Stimulated activated CD8-positive, alpha-beta memory T cell treated with anti-CD3 and anti-CD28 coated beads, Interleukin-4, amount 100 ng/mL, for 4 hours (primary cell): ENCODE measurements around the gene CDH13.

Source experiments
- DNase-seq, 2 donors: peaks; one replicate each; pipeline ENCODE4 v3.0.0-alpha.2; 2020; ENCODE audit warnings: low read depth in 2 of 2, low spot score in 1 of 2

Gene CDH13

DNA sequence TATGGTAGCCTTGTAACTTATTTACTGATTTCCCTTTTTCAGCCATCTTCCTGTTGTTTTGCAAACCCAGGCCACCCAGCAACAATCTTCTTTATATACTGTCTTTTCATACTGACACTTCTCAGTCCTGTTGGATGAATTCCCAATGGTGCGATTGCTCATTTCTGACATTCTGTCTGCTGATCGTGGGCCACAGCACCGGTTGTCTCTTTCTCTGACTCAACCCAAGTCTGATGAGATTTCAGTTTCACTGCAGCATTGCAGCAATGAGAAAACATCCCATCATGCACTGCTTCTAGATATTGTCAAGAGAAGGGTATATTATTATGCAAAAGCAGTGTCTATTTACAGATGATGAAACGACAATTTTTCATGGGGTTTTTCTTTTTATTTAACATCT is 831.8 kb downstream of the CDH13 start:
- no peak for DNase-seq

DNA sequence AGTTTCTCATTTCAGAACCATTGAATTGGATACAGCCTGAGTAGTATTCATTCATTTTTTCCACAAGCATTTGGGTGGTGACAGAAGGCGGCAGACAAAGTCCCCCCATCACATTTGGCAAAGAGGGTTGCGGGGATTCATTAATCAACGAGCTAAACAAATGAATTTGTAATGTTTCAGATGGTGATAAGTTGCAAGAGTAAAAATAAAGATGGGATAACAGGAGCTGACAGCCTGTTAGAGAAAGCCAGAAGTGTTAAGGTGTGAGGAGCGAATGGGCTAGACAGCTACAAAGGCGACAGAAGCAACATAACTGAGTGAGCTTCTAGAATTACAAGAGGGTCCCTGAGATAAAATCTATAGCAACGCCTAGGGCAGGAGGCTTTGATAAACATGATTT is 838.2 kb downstream of the CDH13 start:
- no peak for DNase-seq

DNA sequence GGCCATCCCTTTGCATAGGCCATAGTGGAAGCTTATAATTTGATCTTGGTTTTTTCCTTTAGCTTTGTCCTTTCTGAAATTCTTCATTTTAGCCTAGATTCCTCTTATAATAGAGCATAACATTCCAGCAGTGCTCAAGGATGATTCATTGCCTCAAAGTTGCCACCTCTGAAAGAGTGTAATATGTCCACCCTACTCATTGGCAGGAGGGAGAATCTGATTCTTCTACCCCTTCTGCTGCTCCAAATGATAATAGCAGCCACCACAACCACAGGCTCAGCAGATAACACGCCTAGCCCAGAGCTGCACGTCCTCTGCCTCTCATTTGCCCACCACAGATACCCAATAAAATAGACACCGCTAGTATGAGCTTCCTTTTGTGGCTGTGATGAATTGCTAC is 843.6 kb downstream of the CDH13 start:
- DNase-seq = no peak

DNA sequence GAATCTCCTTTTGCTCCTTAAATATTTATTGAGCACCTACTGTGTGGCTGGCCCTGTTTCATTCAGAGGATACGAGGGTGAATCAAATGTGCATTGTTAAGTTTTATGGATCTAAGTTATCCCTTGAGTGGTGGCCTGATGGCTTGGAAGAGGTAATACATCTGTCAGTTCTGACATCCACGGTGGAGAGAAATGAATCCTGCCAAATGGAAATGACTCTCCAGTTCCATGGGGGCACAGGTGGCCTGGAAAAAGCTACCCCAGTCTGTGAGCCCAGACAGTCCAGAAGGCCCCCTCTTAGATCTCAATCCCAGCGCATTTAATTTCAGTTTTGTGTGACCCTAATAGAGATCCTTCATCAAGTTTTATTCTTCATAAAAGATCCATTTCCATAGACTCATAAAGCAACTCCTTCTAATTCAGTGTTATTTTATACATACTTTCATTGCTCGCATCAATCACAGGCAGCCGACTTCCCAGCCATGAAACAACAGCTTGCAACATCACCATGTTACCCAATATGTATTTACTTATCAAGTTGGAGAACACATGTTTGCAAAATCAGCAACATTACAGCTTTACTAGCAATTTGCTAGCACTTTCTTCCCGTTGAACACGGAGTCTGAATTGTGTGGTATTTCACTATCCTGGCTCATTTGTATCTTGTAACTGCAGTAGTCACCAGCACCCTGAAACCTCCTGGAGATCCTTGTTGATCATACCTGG is 846.2 kb downstream of the CDH13 start:
- no peak for DNase-seq

GRCh38 chr16:83473926-83474650 is 847.3 kb downstream of the CDH13 start:
- no peak for DNase-seq

DNA sequence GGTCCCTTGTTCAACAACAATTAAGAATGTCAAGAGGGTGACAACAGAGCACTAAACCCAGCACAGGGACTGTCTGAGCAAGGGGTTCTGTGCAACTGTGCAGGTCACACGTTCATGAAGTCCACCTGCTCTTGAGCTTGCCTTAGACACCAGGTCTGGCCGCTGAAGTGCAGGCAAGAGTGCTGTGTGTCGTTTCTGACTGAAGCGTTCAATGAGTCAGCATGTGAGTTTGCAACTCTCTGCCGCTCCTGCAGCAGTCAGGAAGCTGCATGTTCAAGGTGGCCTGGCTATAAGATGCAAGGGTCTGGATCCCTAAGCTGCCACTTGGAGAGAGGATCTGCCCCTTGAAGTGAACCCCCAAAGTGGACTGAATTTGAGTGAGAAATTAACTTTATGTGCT is 848.3 kb downstream of the CDH13 start:
- no peak for DNase-seq

- no peak for DNase-seq
Observed at GRCh38 chr16:83481589-83481988, 854.8 kb downstream of the CDH13 start.

DNA sequence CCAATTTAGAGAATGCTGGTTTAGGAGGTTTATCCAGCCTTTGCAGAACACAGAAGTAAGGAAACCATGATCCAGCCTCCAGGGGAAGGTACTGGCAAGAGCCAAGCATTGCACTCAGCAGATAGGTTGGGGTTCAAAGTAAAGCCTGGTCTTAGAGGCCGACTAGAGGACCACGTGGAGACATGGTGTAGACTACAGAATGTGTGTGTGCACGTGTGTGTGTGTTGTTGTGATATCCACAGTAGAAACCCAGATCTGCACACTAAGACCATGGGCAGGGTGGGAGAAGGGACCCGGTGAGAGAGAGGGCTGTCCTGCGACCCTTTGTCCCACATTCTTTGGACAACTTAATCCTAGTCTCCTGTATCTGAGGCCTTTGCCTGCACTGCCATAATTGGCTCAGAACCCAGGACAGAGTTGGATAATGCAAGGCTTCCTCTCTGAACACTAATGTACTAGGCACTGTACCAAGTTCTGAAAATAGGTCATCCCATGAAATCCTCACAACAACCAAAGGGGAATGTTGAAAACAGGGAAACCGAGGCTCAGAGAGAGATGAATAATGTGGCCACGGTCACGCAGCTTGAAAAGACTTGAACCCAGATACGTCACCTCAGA is 855.9 kb downstream of the CDH13 start:
- no peak for DNase-seq

- DNase-seq = no peak
Observed at GRCh38 chr16:83490073-83490472, 863.3 kb downstream of the CDH13 start.

DNA sequence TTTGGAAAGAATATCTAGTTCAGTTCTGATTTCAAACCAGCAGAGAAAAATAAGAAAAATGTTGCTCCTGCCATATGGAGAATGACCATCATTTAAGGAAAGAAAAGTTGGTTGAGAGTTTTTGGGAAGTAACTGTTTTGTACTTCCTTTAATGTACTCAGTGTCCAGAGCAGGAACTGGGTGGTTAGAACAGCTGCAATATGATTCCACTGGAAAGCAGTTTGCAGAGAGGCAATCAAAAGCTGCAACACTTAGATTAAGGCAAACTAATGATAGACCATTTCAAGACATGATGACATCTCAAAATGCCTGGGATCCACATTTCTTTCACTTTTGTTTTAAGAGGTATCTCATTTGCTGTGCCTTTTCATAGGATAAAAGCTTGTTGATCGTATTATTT is 867.7 kb downstream of the CDH13 start:
- no peak for DNase-seq

DNA sequence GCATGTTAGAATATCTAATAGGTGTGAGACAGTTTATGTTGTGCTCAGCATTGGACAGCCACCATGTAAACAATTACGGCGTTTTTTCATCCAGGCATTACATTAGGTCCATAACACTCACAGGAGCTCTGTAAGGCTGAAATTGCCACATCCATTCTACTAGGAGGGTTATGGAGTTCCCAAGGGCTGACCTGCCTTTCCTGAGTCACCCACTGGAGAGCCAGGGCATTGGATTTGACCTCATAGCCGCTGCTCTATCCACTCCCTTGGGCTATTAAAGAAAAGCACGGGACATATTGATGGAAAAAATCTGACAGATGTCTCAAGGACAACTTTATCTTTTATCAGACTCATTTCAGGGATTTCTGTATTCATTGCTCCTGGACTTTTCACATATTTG is 874.7 kb downstream of the CDH13 start:
- no peak for DNase-seq

GRCh38 chr16:83508295-83508694 is 881.5 kb downstream of the CDH13 start:
- no peak for DNase-seq

- DNase-seq = no peak
Observed at GRCh38 chr16:83509316-83509715, 882.5 kb downstream of the CDH13 start.

DNA sequence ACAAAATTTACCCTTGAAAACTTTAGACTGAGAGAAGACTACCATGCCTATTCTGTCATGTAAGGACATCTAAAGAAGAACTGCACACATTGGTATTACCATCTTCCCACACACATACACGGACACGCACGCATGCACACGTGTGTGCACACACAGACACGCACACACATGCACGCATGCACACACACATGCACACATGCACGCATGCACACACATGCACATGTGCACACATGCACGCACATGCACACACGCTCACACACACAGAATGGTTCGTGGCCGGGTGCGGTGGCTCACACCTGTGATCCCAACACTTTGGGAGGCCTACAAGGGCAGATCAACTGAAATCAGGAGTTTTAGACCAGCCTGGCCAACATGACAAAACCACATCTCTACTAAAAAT is 884.1 kb downstream of the CDH13 start:
- DNase-seq = no peak

DNA sequence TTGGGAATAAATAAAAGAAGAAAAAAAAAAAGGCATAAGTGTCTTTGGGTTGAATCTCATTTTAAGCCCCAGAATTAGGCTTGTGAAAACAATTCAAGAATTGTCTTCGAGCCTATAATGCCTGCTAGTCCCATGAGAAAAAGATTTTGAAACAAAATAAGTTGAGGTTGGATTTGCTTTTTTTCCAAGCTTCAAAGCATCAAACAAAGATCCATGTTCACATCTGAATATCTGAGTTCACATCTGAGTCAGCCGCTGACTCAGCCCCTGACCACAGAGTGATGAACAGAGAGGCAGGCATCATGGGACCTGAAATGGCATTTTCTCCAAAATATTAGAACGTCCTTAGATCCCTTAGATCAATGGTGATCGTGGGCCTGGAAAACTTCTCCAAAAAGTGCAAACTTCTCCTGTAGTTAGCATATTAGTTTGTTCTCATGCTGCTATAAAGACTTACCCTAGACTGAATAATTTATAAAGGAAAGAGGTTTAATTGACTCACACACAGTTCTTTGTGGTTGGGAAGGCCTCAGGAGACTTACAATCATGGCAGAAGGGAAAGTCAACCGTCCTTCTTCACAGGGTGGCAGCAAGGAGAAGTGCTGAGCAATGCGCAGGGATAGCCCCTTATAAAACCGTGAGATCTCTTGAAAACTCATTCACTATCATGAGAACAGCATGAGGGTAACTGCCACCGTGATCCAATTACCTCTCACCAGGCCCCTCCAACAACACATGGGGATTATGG is 886.4 kb downstream of the CDH13 start:
- no peak for DNase-seq

- DNase-seq = no peak
Observed at GRCh38 chr16:83515395-83515794, 888.6 kb downstream of the CDH13 start.

- DNase-seq = no peak
Observed at GRCh38 chr16:83516931-83517330, 890.2 kb downstream of the CDH13 start.

DNA sequence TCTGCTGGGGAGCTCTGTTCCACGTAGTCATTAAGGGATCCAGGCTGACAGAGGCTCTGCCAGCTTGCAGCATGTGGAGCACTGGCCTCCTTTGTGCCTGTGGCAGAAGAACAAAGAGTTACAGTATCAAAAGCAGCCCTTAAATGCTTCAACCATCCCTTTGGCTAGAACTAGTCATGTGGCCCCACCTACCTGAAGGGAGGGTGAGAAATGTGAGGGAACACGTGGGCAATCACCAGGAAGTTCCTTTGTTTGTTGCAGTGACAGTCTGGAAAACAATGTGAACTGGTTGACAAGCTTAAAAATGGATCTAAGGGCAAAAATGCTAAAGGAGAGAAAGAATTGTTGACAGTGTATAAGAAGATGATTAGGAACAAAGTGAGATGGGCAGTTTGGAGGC is 890.6 kb downstream of the CDH13 start:
- no peak for DNase-seq

DNA sequence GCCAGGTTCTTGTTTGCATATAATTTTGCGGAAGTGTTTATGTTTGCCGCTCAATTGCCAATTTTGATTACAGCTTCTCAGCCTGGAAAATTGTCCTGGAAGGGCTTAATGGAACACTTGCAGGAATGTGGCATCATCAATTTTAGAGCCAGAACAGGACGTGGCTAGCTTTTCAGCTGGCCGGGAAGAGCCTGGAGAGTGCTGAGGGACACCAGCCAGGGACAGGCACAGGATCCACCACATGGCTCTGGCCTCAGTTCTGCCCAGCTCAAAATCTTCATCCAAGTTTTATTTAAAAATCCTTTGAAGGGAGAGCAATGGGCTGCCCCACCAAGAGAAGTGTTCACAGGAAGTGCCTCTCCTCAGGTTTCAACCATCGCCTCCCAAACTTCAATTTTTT is 893.8 kb downstream of the CDH13 start:
- DNase-seq = no peak

DNA sequence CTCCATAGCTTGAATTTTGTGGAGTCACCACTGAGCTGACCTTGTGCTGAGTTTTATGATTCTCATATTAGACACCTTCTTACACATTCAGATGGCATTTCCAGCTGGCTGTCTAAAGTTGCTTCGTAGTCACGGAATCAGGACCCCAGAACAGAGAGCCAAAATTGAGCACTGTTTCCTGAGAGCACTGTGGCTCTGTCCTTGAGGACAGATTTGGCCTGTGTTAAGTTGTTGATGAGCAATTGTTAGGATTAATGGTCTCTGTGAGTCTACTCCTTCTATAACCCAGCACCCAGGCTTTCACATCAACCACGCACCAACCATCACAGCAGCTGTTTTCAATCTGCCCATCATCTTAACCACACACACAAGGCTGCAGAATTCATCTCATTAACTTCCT is 903.5 kb downstream of the CDH13 start:
- no peak for DNase-seq

- DNase-seq = no peak
Observed at GRCh38 chr16:83532634-83533033, 905.9 kb downstream of the CDH13 start.

DNA sequence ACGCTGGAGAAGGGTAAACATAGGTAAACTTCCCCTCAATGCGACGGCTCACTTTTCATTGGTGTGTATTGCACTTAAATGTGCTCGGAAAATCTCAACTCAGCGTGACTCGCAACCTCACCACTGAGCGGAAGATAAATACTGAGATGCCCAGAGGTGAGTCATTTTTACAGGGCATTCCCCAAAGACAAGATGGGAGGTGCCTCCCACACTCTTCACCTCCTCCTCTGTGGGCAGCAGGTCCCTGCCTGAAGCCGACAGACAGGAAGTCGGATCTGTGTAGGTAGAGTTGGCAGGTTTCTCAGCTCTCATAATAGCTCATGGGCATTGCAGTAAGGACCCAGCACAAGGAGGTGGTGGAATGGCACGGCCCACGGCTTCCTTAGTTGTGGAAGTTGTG is 906.4 kb downstream of the CDH13 start:
- no peak for DNase-seq
